Glomerular visceral epithelial cell (primary cell): ENCODE measurements around the gene BIN1.
A peak's percentile ranks its signal among the peaks of the same experiment; 100 is the strongest.

ENCODE experiments used
- DNase-seq: peaks from one replicate; pipeline ENCODE4 v3.0.0-alpha.2; 2016; ENCODE audit errors: extremely low spot score

BIN1 gene

GRCh38 chr2:127103243-127104165, 3.5 kb downstream of the BIN1 start:
- DNase-seq: no peak

GRCh38 chr2:127102521-127103242, 4.3 kb downstream of the BIN1 start:
- DNase-seq: no peak

DNA sequence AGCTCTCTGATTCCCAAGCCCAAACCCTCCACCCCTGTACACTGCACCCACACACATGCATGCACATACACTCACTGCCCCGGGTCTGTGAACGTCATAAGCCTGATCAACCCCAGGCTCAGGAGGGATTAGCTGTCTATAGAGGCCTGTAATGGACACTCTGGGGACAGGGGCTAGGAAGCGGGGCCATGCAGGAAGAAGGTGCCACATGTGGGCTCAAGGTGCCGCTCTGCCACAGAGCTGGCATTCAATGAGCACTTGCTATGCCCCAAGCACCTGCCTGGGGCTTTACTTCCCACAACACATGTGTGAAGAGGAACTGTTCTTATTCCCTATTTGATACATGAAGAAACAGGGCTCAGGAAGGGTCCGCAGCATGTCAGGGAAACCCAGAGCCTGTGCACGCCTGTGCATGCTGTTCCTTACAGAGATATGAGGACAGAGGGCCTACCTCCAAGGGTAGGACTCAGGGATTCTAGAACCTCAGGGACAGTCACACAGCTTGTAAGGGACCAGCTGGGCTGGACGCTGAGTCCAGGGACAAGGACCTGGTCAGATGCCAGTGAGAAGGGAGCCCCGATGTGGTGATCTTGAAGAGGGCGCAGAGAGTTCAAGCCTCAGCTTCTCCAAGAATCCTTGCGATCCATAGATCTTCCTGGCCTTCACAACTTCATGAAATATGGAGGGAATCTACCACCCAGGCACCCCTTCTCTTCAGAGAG, 5.0 kb downstream of the BIN1 start:
- no peak for DNase-seq

DNA sequence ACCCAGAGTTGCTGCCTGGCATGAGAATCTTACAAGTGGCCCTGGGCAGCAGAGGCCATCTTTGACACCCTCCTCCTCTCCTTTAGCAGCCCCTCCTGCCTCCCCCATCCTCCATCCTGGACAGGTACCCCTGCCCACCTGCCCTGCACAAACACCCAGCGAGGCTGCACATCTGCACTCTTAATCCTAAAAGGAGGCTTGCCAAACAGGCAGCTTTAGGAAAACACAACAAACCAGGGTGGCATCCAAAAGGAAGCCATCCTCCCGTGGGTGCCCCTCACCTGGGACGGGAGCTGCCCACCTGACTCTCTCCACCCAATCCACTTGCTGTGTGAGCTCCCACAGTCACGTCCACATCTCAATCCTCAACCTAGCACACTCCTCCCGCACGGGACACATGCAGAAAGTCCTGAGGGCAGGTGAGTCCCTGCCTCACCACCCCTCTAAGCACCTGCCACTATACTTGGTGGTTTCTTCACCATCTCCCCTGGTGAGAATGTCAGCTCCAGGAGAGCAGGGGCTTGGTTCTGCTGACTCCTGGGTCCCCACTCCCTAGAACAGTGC, 5.8 kb downstream of the BIN1 start:
- DNase-seq: no peak

GRCh38 chr2:127100251-127101047, 6.5 kb downstream of the BIN1 start:
- DNase-seq: peak; percentile 94

GRCh38 chr2:127098711-127099110, 8.2 kb downstream of the BIN1 start:
- DNase-seq: peak; percentile 66

GRCh38 chr2:127097841-127098651, 8.9 kb downstream of the BIN1 start:
- DNase-seq: no peak

GRCh38 chr2:127097471-127097765, 9.5 kb downstream of the BIN1 start:
- no peak for DNase-seq

DNA sequence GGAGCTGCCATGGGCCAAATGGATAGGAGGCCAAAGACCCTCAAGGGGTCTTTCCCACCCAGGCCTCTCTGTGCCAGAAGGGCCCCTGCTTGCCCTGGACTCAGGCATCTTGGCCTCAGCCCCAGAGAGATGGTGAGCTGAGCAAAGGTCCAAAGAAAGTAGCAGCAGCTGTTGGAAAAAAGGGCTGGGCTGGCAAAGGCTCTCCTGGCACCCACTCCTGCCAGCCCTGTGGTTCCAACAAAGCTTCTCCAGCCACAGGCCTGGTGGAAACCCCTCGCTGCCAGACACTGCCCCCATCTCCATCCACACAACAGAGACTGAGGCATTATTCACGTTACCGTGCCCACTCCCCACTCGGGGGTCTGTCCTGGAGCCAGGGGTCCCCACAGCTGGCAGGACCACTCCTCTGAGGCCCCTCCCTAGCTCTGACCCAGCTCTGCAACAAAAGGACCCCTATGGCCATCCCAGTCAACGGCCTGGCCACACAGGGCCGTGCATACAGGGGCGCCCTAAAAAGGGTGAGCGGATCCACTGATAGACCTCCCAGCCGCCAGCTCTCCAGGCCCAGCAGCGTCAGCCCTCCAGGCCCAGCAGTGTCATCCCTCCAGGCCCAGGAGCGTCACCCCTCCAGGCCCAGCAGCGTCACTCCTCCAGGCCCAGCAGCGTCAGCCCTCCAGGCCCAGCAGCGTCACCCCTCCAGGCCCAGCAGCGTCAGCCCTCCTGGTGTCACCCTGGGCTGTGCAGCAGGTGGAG, 10.1 kb downstream of the BIN1 start:
- DNase-seq: no peak

DNA sequence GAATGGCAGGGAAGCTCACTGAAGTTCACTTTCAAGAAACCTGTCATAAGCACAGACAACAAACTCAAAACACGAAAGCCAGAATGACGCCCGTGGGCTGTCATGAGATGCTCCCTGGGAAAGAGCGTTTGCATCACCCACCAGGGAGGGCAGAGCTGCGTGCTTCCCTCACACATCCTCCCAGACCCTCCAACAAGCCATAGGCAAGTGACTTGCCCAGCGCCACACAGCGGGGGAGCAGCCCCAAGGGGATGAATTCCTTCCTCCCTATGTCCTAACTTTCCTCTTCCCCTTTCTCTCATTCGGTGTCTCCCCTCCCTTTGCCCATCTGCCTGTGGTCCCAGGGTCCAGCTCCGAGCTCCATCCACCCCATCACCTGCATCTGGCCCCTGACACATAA, 10.7 kb downstream of the BIN1 start:
- no peak for DNase-seq

GRCh38 chr2:127095784-127096183, 11.2 kb downstream of the BIN1 start:
- no peak for DNase-seq

DNA sequence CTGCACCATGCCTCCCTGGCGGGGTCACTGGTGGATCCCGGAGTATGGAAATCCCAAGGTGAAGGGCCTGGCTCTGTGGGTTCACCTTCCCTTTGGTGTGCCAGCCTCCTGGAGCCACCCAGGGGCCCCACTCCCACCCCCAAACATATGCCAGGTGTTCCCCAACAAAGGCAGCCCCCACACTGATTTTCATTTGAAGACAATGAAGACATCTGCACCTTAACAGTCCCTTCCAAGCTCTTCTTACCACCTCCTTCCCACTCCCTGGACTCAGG, 11.7 kb downstream of the BIN1 start:
- no peak for DNase-seq

GRCh38 chr2:127094509-127095366, 12.2 kb downstream of the BIN1 start:
- peak; percentile 54 for DNase-seq

DNA sequence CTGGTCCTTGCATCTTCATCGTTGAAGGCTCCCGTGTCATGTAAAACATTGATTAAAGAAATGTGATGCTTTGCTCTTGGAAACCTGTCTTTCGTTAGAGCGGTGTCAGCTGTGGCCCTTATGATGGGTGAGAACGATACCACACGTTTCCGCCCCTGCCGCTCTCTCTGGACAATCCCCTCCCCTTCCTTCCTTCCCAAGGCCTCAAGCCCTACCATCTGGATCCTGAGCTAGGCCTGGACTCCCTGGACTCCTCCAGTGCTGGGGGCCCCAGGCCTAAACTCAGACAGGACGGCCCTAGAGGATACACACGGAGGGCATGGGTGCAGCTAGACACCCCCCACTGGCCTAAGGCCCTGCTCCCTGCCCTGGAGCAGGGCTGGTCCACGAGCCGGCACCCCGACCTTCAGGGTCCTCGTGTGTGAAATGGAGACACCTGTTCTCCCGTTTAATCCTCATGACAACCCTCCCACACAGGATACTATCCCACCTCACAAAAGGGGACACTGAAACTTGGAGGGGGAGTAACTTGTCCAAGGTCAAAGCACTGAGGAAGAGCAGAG, 13.2 kb downstream of the BIN1 start:
- DNase-seq: no peak

DNA sequence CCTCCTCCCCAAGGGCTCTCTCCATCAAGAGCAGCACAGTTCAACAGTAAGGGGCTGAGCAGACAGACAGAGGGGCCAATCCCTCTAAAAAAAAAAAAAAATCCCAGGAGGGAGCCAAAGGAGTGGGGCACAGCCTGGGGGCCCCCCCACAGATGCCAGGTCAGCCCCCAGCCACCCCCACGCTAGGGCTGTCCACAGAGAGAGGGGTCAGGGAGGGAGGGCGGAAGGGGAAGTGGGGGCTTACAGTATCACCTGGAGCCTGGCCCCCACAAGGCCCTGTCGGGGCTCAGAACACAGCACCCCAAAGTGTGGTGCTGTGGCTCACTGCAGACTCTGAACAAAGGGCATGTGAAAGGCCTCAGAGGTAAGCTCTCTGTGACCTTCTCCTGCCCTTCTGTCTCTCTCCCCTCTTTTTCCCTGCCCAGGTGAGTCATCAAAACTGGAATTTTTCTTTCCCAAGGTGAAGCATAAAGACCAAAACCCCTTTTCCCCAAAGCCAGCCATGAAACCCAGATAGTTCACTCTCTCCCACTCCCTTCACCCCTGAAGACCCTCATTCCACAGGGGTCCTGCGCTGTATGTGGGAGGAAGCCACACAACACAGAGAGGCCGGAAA, 13.9 kb downstream of the BIN1 start:
- no peak for DNase-seq

GRCh38 chr2:127092306-127092705, 14.6 kb downstream of the BIN1 start:
- DNase-seq: no peak

GRCh38 chr2:127091886-127092285, 15.1 kb downstream of the BIN1 start:
- no peak for DNase-seq

GRCh38 chr2:127091148-127091547, 15.8 kb downstream of the BIN1 start:
- DNase-seq: no peak
